HL-60 (cell line): ENCODE measurements around the gene ZNF280C.

Experiments
- DNase-seq, 2 experiments: peaks; one replicate each; pipeline ENCODE4 v3.0.0-alpha.2; 2010 to 2020; ENCODE audit warnings: low read depth in 1 of 2, low spot score in 1 of 2
- H3K27ac ChIP-seq: fragments of 250-450 bp; sonication (Bioruptor Pico); replicated peaks from 2 replicates; pipeline ENCODE4 v1.5.1; 2020; ENCODE audit warnings: mild to moderate bottlenecking, moderate library complexity
- H3K27me3 ChIP-seq: fragments of 250-450 bp; sonication (Bioruptor Pico); 2 replicates; pipeline ENCODE4 v1.5.1; 2021; ENCODE audit warnings: mild to moderate bottlenecking, moderate library complexity; ENCODE audit not compliant: insufficient read depth, poor library complexity, severe bottlenecking
- H3K4me3 ChIP-seq: replicated peaks from 2 replicates; pipeline ENCODE4 v1.5.1; 2011; ENCODE audit warnings: mild to moderate bottlenecking, control low read depth, low read length; ENCODE audit not compliant: insufficient read depth
- GABPA ChIP-seq: IDR thresholded peaks from 2 replicates; pipeline ENCODE4 v1.6.1; 2012; ENCODE audit warnings: low read depth
- POLR2AphosphoS5 ChIP-seq: IDR thresholded peaks from 2 replicates; pipeline ENCODE4 v1.6.1; 2012; ENCODE audit warnings: low read depth
- SPI1 ChIP-seq: IDR thresholded peaks from 2 replicates; pipeline ENCODE4 v1.6.1; 2012; ENCODE audit warnings: low read depth, mild to moderate bottlenecking, borderline replicate concordance
- TF ChIP-seq, protein P1 (sequence below): IDR thresholded peaks from one replicate; pipeline ENCODE4 v1.5.1; 2011; ENCODE audit warnings: low read length, control low read depth, inconsistent platforms; ENCODE audit not compliant: insufficient read depth
- TF ChIP-seq, protein P2 (sequence below): IDR thresholded peaks from 2 replicates; pipeline ENCODE4 v1.6.1; 2012; ENCODE audit warnings: low read depth; ENCODE audit not compliant: insufficient replicate concordance

The ZNF280C gene

DNA sequence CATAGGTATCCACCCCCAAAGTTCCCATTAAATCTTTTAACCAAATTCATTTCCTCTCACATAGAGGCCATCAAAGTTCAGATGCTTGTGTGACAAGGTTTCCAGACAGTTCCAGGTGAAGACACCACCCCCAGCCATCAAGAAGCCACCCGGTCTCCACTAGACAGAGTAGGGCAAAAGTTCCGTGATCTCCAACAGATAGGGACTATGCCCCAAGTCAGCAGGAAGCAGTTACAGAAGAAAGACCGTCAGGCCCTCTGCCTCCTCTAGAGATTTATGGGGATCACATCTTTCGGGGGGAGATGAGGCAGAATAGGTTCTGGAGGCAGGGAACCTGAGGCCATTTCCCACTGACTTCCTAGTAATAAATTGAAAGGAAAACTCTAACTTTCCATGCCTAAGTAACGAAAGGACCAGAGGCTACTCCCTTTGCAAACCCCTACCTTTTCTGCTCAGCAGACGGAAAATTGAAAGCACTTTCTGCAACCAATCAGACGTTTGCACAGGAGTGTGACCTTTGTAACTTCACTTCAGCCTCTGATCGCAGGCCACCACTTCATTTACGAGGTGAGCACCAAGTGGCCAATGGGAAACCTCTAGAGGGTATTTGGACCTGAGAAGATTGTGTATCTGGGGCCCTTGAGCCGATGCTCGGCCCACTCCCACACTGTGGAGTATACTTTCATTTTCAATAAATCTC lies 18.5 kb upstream of the ZNF280C start:
- TF ChIP-seq, protein P1, sequence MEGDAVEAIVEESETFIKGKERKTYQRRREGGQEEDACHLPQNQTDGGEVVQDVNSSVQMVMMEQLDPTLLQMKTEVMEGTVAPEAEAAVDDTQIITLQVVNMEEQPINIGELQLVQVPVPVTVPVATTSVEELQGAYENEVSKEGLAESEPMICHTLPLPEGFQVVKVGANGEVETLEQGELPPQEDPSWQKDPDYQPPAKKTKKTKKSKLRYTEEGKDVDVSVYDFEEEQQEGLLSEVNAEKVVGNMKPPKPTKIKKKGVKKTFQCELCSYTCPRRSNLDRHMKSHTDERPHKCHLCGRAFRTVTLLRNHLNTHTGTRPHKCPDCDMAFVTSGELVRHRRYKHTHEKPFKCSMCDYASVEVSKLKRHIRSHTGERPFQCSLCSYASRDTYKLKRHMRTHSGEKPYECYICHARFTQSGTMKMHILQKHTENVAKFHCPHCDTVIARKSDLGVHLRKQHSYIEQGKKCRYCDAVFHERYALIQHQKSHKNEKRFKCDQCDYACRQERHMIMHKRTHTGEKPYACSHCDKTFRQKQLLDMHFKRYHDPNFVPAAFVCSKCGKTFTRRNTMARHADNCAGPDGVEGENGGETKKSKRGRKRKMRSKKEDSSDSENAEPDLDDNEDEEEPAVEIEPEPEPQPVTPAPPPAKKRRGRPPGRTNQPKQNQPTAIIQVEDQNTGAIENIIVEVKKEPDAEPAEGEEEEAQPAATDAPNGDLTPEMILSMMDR, result no peak
- no peak for TF ChIP-seq GABPA
- TF ChIP-seq POLR2AphosphoS5, result no peak
- TF ChIP-seq, protein P2, sequence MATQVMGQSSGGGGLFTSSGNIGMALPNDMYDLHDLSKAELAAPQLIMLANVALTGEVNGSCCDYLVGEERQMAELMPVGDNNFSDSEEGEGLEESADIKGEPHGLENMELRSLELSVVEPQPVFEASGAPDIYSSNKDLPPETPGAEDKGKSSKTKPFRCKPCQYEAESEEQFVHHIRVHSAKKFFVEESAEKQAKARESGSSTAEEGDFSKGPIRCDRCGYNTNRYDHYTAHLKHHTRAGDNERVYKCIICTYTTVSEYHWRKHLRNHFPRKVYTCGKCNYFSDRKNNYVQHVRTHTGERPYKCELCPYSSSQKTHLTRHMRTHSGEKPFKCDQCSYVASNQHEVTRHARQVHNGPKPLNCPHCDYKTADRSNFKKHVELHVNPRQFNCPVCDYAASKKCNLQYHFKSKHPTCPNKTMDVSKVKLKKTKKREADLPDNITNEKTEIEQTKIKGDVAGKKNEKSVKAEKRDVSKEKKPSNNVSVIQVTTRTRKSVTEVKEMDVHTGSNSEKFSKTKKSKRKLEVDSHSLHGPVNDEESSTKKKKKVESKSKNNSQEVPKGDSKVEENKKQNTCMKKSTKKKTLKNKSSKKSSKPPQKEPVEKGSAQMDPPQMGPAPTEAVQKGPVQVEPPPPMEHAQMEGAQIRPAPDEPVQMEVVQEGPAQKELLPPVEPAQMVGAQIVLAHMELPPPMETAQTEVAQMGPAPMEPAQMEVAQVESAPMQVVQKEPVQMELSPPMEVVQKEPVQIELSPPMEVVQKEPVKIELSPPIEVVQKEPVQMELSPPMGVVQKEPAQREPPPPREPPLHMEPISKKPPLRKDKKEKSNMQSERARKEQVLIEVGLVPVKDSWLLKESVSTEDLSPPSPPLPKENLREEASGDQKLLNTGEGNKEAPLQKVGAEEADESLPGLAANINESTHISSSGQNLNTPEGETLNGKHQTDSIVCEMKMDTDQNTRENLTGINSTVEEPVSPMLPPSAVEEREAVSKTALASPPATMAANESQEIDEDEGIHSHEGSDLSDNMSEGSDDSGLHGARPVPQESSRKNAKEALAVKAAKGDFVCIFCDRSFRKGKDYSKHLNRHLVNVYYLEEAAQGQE, result no peak
- TF ChIP-seq SPI1, result no peak
- H3K27me3 ChIP-seq, result no peaks in the 10 kb centered on the region
- H3K4me3 ChIP-seq, result no peak overlapping the region
- no peak overlapping the region for H3K27ac ChIP-seq
- DNase-seq, result no peak

GRCh38 chrX:130285710-130286109 lies 17.0 kb upstream of the ZNF280C start:
- Histone ChIP-seq H3K4me3 (no peak overlapping the region), H3K27me3 (no peaks in the 10 kb centered on the region), H3K27ac (no peak overlapping the region)
- no peak for DNase-seq
- TF ChIP-seq SPI1 (no peak), POLR2AphosphoS5 (no peak)
- TF ChIP-seq, protein P2, result no peak

DNA sequence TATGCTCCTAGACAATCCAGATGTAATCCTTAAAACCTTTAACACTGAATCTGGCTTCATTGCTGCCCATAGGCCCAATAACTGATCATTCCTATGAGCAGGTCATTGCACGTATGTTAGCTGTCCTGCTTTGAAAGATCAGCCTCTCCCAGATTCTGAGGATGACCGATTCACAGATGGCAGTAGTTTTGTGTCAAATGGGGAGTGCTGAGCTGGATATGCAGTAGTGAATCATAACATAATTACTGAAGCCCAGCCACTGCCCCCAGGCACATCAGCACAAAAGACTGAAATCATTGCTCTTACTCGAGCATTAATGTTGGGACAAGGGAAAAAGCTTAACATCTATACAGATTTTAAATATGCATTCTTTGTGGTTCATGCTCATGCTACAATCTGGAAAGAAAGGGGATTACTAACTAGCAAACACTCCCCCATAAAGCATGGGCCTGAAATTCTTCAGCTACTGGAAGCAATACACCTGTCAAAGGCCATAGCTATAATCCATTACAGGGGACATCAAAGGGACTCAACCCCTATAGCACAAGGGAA lies 16.4 kb upstream of the ZNF280C start:
- no peak for TF ChIP-seq SPI1
- TF ChIP-seq, protein P2, result no peak
- no peak for TF ChIP-seq GABPA
- no peak for TF ChIP-seq POLR2AphosphoS5
- TF ChIP-seq, protein P1, result no peak
- Histone ChIP-seq H3K27ac (no peak overlapping the region), H3K27me3 (no peaks in the 10 kb centered on the region), H3K4me3 (no peak overlapping the region)
- DNase-seq, result no peak
